Measurements from ENCODE around the gene CALD1. TPM values are rescaled to one million over a fixed set of nuclear protein-coding genes. Genes with fewer than 3 reads are reported as not detected.

CALD1 gene
- polyA plus RNA-seq, 1 donor (not counting 4 experiments of a cell fraction or from before 2014, with no cell fraction given) = 229 TPM

GRCh38 chr7:134829380-134829986 is 50.0 kb downstream of the CALD1 start:
- Histone ChIP-seq H3K27me3 (ENCODE audit: control insufficient read depth, extremely low read depth, insufficient read depth, low read length) (no peaks in the 10 kb centered on the region), H3K36me3 (ENCODE audit: control insufficient read depth in 2 of 2, extremely low read depth in 1 of 2, insufficient read depth in 2 of 2, low read length in 2 of 2) (peaks cover 0 to 1% of the 10 kb centered on the region in 2 experiments), H3K79me2 (ENCODE audit: control insufficient read depth, insufficient read depth, low read length) (peaks cover 52% of the 10 kb centered on the region), H3K4me1 (ENCODE audit: control insufficient read depth, extremely low read depth, insufficient read depth, low read length) (no peaks in the 10 kb centered on the region), H4K20me1 (ENCODE audit: control insufficient read depth, extremely low read depth, insufficient read depth, low read length) (no peaks in the 10 kb centered on the region), H3K4me3 (ENCODE audit: control insufficient read depth in 2 of 3, extremely low read depth in 1 of 3, insufficient read depth in 2 of 3, low read depth in 1 of 3, low read length in 3 of 3) (no peak overlapping the region), H3K9me3 (ENCODE audit: control insufficient read depth, low read depth, low read length) (no peaks in the 10 kb centered on the region), H3K4me2 (ENCODE audit: control insufficient read depth, extremely low read depth, insufficient read depth, low read depth, low read length) (no peak overlapping the region), H2AFZ (ENCODE audit: control insufficient read depth, low read length) (no peak overlapping the region), H3K9me1 (ENCODE audit: control insufficient read depth, extremely low read depth, insufficient read depth, low read length) (no peaks in the 10 kb centered on the region), H3K9ac (ENCODE audit: control insufficient read depth, extremely low read depth, insufficient read depth, low read length) (no peak overlapping the region), H3K27ac (ENCODE audit: control insufficient read depth, insufficient read depth, low read length) (no peak overlapping the region)
- DNase-seq (ENCODE audit: low read depth, low spot score) (no peak), FAIRE-seq (peak; percentile 48)
- no peak for TF ChIP-seq EZH2 (IDR thresholded peaks at IDR 0.05; ENCODE audit: low read length)
- TF ChIP-seq CTCF (optimal IDR thresholded peaks at IDR 0.05 in 1 of 3, IDR thresholded peaks at IDR 0.05 in 1 of 3, conservative IDR thresholded peaks at IDR 0.05 in 1 of 3; ENCODE audit: extremely low read depth in 1 of 3, insufficient read depth in 2 of 3, low read length in 3 of 3) = no peak
- dilution Hi-C loops (cut with MboI; ENCODE audit: extremely low pct_ligation_motif_present, low sequenced_read_pairs) = no loop called here

- TF ChIP-seq CTCF (optimal IDR thresholded peaks at IDR 0.05 in 1 of 3, IDR thresholded peaks at IDR 0.05 in 1 of 3, conservative IDR thresholded peaks at IDR 0.05 in 1 of 3; ENCODE audit: extremely low read depth in 1 of 3, insufficient read depth in 2 of 3, low read length in 3 of 3) (no peak), EZH2 (IDR thresholded peaks at IDR 0.05; ENCODE audit: low read length) (no peak)
- FAIRE-seq = no peak
- Histone ChIP-seq H3K79me2 (ENCODE audit: control insufficient read depth, insufficient read depth, low read length) (peaks cover 45% of the 10 kb centered on the region), H3K9me1 (ENCODE audit: control insufficient read depth, extremely low read depth, insufficient read depth, low read length) (no peaks in the 10 kb centered on the region), H3K4me2 (ENCODE audit: control insufficient read depth, extremely low read depth, insufficient read depth, low read depth, low read length) (no peak overlapping the region), H3K9me3 (ENCODE audit: control insufficient read depth, low read depth, low read length) (no peaks in the 10 kb centered on the region), H2AFZ (ENCODE audit: control insufficient read depth, low read length) (no peak overlapping the region), H3K27me3 (ENCODE audit: control insufficient read depth, extremely low read depth, insufficient read depth, low read length) (no peaks in the 10 kb centered on the region), H3K4me1 (ENCODE audit: control insufficient read depth, extremely low read depth, insufficient read depth, low read length) (no peaks in the 10 kb centered on the region), H3K36me3 (ENCODE audit: control insufficient read depth in 2 of 2, extremely low read depth in 1 of 2, insufficient read depth in 2 of 2, low read length in 2 of 2) (peaks cover 0 to 1% of the 10 kb centered on the region in 2 experiments), H3K27ac (ENCODE audit: control insufficient read depth, insufficient read depth, low read length) (no peak overlapping the region), H4K20me1 (ENCODE audit: control insufficient read depth, extremely low read depth, insufficient read depth, low read length) (no peaks in the 10 kb centered on the region), H3K4me3 (ENCODE audit: control insufficient read depth in 2 of 3, extremely low read depth in 1 of 3, insufficient read depth in 2 of 3, low read depth in 1 of 3, low read length in 3 of 3) (no peak overlapping the region), H3K9ac (ENCODE audit: control insufficient read depth, extremely low read depth, insufficient read depth, low read length) (no peak overlapping the region)
- DNase-seq (ENCODE audit: low read depth, low spot score) = no peak
- dilution Hi-C loops (cut with MboI; ENCODE audit: extremely low pct_ligation_motif_present, low sequenced_read_pairs) = no loop called here
Measured at GRCh38 chr7:134831862-134832261, 52.4 kb downstream of the CALD1 start.

All from keratinocyte (primary cell).